Measurements from ENCODE around the gene GAS5.

- TF ChIP-seq CTCF (IDR thresholded peaks at IDR 0.05) (no peak), POLR2A (IDR thresholded peaks at IDR 0.05) (no peak)
Measured at GRCh38 chr1:173894189-173894588, 26.4 kb upstream of the GAS5 start.

Measured in lower leg skin (tissue), 3 donors.